GM21367 (cell line): ENCODE data around the gene ADAMTS6.
A peak's percentile ranks its signal among the peaks of the same experiment; 100 is the strongest.
"Not testable (repeated sequence)": the region's sequence is repeated elsewhere in the genome, so short reads cannot be mapped to it uniquely, and the experiment has no call there.

Experiments
- ATAC-seq: cut with Tn5 transposase; IDR thresholded peaks from one replicate; pipeline ENCODE4 v1.9.1; 2021; ENCODE audit not compliant: unreplicated experiment

ADAMTS6 gene

DNA sequence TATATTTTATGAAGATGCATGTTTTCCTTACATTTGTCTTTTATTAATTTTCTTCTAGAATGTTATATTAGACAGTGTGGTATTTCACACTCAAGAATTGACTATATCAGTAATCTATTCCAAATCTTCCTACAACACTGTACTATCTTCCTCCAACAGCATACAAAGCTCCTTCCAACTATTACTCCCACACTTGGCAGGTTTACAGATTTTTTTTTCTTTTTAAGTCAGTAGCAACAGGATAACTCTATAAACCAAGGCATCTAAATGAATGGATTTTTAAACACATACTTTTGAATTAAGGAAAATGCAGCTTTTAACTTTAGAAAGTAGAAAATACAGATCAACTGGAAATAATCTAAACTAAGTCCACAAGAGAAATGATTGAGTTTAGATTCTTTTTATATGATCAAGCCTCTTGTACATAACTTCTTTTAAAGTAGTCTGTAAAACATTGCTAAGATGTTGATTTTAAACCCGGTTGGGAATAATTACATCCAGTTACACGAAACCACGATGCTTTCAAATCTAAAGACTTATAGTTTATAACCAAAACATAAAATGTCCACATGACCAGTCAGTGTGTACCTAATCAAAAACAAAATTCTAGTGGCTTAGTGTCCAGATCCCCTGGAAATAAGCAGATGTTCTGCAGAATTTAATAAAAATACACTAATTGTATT lies 281.6 kb downstream of the ADAMTS6 start:
- ATAC-seq: no peak

GRCh38 chr5:65198456-65199120 lies 283.1 kb downstream of the ADAMTS6 start:
- ATAC-seq: no peak

GRCh38 chr5:65197531-65198455 lies 283.9 kb downstream of the ADAMTS6 start:
- no peak for ATAC-seq

DNA sequence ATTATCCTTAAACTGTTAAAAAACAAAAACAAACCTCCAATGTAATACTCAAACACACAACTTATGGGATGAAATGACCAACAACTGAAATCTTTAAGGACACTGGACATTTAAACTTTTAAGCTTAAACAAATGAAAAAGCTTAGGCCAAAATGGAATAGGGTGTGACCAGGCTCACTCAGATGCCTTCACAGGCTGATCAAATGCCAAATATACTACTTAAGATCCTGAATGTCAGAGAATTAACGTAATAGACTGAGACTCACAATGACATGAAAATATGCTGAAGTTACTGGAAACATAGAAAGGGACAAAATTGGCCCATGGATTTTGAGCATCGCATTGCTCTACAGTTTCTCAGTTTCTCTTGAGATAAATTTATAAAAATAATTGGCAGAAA lies 286.8 kb downstream of the ADAMTS6 start:
- ATAC-seq: no peak

GRCh38 chr5:65192331-65192730 lies 289.4 kb downstream of the ADAMTS6 start:
- no peak for ATAC-seq

DNA sequence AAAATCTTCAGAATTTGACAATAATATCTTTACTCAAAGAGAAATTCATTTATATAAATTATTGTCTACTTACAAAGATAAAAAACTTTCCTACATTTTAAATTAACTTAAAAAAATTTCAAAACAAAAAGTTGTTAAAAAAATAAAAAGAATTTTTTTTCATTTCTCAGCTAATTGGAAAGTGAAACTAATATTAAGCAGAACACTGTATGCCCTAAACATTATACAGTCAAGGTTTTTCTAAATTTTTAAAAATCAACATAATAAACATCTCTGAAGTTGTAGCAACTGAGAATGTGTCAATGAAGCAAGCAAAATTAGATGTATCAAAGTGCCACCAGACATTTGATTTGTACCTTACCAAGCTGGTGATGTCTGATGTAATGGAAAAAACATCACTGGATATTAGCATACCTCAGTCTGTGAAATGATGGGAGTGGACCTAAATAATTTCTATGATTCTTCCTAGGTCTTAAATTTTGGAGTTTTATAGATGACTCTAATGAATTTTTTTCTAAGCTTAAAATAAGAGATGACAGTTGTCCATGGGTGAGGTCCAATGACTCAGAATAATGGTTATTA lies 290.1 kb downstream of the ADAMTS6 start:
- ATAC-seq: no peak

DNA sequence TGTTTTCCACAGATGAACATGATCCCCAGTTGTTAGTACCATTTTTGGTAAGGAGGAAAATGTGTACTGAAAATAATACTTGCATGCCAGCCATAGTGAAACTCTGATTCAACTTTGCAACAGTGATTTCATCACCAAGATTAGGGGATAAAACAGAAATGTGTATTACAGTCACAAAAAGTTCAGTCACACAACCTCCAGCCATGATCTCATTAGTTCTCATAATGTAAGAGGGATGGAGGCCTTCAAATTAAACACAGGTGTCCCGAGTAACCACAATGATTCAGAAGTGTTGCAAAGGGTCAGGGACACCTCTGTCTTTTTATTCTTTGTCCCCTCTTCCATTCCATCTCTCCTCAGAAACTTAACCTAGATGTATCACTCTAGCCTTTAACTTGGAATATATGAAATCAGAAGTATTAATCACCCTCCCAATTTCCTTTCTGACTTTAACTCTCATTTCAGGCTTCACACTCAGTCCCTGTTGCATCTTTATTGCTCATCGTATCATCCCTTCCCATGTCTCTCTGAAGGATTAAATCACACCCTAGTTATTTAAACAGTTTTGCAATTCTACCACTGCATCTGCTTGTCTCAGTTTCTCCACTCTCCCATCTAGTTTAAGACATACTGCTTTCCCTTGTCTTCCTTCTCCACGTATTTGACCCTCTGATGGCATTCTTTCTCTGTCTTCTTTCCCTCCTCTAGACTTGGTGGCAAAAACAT lies 291.2 kb downstream of the ADAMTS6 start:
- peak; percentile 44 for ATAC-seq

DNA sequence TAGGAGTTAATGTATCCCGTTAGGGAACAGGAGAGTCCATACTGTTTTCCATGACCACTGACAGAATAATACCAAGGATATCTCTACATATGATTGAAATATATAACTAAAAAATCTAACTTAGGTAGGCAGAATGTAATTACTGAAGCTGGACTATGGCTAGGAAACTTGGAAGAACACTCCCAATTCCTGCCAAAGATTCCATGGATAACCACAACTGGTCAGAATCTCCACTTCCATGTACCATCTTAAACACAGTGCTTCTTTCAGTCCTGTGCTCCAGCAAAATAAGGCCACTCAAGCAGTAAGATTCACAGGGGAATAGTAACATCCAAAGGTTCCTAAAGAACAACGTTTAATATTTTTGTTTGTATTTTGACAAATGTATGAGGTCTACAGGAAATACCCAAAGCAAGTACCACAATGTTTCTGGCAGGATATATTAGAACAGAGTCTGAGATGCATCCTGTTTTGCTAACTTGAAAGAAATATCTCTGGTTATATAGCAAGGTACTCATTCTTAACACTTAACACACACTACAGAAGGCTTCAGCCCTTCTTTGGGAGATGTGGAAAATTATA lies 295.0 kb downstream of the ADAMTS6 start:
- ATAC-seq: no peak

DNA sequence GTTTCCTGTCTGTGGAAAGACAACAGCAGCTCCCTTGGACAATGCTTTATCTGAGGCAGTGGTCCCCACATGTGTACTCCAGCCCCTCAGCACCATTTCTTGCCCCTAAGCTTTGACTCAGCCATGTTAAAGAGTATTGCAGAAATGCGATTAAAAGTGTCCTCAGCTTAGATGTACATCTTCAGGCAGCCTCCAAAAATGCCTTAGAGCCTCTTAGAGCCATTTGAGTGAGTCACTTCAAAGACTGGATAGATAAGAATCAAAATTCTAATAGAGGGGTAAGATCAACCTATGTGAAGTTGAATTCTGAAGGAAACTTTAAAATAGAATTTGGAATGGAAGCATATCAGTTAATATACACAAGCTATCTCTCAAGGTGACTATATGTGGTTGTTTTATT lies 296.3 kb downstream of the ADAMTS6 start:
- ATAC-seq: no peak

GRCh38 chr5:65184780-65185179 lies 296.9 kb downstream of the ADAMTS6 start:
- no peak for ATAC-seq

GRCh38 chr5:65174231-65174630 lies 307.5 kb downstream of the ADAMTS6 start:
- ATAC-seq: not testable (repeated sequence)

DNA sequence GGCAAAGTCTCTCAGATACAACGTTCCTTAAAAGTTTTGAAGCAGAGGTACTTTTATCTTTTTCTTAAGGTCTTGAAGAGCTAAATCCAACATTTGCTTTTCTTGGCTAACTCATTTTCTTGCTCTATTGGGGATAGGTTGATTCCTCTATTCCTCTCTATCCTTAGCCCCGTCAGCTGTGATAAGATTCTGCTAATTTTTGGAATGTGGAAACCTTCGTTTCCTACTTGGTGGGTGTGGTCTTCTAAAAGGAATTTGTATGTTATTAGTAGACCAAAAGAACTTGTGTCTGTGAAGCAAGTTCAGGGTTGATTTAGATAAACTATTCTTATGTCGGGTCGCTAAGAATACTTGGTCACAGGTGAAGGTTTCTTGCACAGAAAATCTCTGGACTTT lies 308.6 kb downstream of the ADAMTS6 start:
- no peak for ATAC-seq

- peak; percentile 96 for ATAC-seq
Observed at GRCh38 chr5:65172486-65173129, 309.1 kb downstream of the ADAMTS6 start.

DNA sequence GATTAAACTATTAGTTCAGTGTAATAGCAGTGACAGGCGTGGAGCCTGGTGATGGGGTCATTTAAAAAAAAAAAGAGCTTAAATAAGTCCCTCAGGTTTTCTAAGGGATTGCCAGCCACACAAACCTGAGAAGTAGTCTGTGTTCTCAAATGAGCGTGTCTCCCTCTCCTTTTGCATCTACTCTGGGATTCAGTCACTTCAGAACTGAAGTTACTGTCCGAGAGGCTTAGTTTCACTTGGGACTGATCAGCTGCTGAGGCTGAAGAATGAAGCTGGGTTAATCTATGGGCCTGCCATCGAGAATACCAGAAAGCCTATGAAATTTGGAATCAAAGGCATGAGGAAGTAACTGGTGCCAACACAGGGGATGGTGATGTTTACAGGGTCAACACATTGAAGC lies 310.1 kb downstream of the ADAMTS6 start:
- no peak for ATAC-seq

GRCh38 chr5:65163698-65164097 lies 318.0 kb downstream of the ADAMTS6 start:
- no peak for ATAC-seq

DNA sequence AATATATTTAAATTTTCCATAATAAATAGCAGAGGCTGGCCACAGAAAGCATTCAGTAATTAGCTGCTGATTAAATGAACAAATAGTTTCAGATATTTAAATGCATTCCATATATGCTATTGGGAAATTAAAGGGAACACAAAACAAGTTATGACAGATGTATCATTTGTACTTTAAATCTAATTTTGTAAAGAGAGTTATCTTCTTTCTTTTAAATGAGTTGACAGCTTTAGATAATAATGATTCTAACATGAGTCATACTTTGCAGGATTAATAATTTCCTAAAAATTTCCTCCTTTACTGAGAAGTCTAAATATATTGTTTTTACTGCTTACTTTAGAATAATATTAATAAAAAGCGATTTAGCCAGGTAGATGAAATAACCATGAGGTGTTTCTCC lies 320.1 kb downstream of the ADAMTS6 start:
- ATAC-seq: no peak

GRCh38 chr5:65157906-65158603 lies 323.7 kb downstream of the ADAMTS6 start:
- ATAC-seq: no peak

DNA sequence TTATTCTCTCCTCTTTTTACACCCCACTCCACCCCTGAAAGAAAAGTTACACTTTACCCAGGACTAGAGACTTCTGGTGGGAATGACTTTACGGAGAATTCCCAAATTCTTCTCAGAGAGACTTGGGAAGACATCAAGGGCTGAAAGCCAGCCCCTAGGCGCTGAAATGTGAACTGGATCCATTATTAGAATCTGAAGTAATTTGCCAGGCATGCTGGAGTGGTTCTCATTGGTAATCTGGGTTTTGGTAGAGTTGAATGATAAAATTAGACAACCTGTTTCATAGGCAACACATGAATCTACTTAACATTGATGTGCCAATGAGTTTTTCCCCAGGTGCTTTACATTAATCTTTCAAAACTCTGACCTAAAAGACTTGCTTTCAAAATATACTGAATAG lies 324.8 kb downstream of the ADAMTS6 start:
- ATAC-seq: no peak

GRCh38 chr5:65152131-65152530 lies 329.6 kb downstream of the ADAMTS6 start:
- no peak for ATAC-seq
